Activated T-cell treated with anti-CD3 and anti-CD28 coated beads, Interleukin-2, amount 50 U/mL, for 48 hours (primary cell): Measurements from ENCODE around the gene ERGIC1.
A peak's percentile ranks its signal among the peaks of the same experiment; 100 is the strongest.
"Not testable (repeated sequence)": the region's sequence is repeated elsewhere in the genome, so short reads cannot be mapped to it uniquely, and the experiment has no call there.

Experiments used
- DNase-seq, 2 experiments: peaks; one replicate each; pipeline ENCODE4 v3.0.0-alpha.2; 2020

The ERGIC1 gene

GRCh38 chr5:172801179-172801671 lies 32.8 kb upstream of the ERGIC1 start:
- no peak for DNase-seq

DNA sequence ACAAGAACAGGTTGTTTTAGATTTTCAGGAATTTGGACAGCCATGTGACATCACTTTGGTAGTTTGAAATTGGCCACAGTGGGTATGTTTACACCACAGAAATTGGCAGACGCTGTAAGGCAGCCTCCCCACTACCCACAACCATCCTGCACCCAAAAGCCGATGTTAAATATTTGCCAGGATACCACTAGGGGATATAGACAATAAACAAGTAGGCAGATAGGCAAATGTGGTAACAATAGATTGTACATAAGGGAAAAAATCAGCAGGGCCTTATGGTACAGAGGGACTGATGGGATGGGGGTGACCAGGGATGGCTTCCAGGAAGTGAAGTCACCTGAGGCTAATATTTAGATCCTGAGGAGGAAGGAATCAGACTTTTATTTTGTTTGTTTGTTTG lies 31.9 kb upstream of the ERGIC1 start:
- DNase-seq: no peak

- no peak for DNase-seq
These were observed 31.4 kb upstream of the ERGIC1 start for GRCh38 chr5:172802567-172803176.

DNA sequence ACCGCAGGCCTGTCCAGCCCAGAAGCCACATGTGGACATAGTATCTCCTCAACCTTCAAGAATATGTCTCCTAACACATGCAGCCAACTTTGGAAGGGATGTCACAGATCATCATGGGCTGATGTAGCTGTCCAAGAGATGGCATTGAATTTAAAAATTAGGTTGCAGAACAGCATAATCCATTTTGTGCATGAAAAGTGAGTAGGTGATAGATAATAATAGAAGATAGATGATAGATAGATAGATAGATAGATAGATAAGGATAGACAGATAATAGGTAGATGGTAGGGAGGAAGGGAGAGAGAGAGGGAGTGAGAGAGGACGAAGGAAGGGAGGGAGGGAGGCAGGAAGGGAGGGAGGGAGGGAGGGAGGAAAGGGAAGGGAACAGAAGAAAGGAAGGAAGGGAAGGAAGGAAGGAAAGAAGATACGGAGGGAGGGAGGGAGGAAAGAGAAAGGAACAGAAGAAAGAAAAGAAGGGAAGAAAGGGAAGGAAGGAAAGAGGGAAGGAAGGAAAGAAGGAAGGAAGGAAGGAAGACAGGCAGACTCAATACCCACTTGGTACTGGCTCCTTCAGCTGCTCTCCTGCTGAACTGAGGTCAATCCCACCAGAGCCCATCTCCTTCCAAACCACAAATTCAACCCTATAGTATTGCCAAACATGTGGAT lies 28.9 kb upstream of the ERGIC1 start:
- no peak for DNase-seq

GRCh38 chr5:172805736-172806255 lies 28.3 kb upstream of the ERGIC1 start:
- no peak for DNase-seq

GRCh38 chr5:172806897-172807672 lies 27.0 kb upstream of the ERGIC1 start:
- DNase-seq: peak; percentile 96 to 97

DNA sequence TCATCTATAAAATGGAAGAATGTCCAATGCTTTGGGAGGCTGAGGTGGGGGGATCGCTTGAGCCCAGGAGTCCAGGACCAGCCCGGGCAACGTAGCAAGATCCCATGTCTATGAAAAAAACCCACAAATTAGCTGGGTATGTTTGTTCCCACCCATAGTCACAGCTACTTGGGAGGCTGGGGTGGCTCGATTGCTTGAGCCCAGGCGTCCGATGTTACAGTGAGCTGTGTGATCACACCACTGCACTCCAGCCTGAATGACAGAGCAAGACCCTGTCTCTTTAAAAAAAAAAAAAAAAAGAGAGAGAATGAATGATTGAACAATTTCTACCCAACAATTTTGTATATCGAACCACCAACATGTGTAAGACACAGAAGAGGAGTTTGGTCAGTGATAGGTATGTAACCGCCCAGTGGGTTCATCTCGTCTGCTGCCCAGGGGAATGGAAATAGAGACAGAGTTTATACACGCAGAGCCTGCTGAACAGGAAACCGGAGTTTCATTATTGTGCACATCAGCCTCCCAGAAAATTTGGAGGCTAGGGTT lies 26.2 kb upstream of the ERGIC1 start:
- DNase-seq: no peak

GRCh38 chr5:172809774-172810173 lies 24.3 kb upstream of the ERGIC1 start:
- no peak for DNase-seq

GRCh38 chr5:172810996-172811395 lies 23.1 kb upstream of the ERGIC1 start:
- DNase-seq: not testable (repeated sequence)

GRCh38 chr5:172815631-172816030 lies 18.4 kb upstream of the ERGIC1 start:
- no peak for DNase-seq

DNA sequence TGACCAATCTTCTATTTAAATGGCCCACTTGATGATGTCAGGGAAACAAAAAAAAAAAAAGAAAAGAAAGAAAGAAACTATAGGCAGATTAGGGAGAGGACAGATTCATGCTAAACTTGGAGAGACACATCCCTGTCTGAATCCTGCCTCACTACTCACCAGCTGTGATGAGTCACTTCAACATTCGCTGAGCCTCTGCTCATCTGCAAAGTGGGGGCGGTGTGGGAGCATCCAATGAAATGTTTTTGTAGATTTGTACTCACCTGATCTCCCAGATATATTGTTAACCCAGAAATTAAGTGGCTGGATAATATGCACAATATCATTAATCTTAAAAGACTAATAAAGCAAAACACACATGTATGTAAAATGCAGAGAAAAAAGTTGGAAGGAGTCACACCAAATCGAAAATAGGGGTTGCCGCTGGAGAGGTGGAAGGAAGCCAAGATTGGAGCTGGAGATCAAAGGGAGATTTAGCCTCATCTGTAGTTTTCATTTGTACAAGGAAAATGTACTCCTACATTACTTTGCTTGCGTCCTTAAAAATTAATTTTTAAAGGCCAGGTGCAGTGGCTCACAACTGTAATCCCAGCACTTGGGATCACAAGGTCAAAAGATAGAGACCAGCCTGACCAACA lies 17.0 kb upstream of the ERGIC1 start:
- DNase-seq: no peak

GRCh38 chr5:172817664-172818063 lies 16.4 kb upstream of the ERGIC1 start:
- DNase-seq: no peak

DNA sequence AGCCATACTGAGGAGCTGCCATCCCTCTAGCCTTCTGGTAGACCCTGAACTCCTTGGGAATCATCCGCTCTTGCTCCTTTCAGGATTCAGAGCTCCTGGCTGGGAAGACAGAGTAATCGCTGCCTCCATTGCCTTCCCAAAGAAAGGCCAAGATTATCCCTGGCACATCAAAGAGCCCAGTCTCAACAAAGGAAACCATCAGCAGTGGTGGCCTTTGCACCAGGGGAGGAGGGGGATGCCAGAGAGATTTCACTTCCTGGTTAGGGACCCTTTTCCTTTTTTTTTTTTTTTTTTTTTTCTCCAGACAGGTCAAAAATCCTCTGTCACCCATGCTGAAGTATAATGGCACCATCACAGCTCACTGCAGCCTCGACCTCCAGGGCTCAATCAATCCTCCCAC lies 16.0 kb upstream of the ERGIC1 start:
- DNase-seq: no peak

DNA sequence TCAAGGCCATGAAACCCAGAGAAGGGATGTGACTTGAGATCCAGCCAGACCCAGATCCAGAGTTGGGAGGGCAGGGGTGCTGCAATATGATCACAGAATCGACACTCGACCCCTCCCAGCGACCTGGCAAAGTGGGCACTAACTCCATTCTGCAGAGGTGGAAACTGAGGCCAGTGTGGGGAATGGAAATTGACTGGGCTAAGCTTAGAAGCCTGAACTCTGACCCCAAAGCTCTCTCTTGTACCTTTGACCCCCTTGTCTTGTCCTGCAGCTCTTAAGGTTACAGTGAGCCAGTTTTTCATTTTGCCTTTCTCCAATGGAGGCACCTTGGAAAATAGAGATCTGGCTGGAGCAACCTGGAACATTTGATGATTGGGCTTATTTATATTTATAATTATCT lies 14.5 kb upstream of the ERGIC1 start:
- DNase-seq: no peak

DNA sequence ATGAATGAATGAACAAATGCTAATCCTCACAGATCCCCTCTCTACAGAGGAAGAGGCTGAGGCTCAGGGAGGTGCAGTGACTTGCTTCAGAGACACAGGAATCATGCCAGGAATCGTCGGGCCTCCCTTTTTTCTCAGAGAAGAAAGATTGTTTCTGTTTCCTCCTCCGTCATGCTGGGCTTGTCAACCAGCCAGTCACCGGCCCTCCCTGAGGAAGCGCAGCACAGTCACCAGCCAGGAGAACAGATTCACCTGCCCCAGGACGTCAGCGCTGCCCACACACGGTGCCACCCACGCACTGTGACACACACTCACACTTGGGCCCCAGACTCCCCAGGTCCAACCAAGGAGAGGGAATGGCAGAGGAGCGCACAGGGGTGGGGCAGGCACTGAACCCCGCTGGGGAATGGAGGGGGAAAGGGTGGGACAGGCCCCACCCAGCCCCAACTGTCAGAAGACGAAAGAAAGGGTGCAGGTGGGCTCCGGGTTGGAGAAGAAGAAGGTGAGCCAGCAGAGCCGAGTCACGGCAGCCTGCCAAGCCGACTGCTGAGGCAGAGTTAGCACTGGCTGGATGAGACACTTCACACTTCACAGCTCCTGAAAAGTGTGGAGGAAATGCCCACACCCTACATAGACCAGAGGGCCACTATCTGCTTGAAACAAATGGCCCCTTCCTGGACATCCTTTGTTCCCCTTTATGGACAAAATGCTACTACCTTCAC lies 13.8 kb upstream of the ERGIC1 start:
- DNase-seq: peak; percentile 62 to 71

- DNase-seq: no peak
These were observed 12.6 kb upstream of the ERGIC1 start for GRCh38 chr5:172821340-172821985.

GRCh38 chr5:172823840-172824362 lies 10.2 kb upstream of the ERGIC1 start:
- no peak for DNase-seq

DNA sequence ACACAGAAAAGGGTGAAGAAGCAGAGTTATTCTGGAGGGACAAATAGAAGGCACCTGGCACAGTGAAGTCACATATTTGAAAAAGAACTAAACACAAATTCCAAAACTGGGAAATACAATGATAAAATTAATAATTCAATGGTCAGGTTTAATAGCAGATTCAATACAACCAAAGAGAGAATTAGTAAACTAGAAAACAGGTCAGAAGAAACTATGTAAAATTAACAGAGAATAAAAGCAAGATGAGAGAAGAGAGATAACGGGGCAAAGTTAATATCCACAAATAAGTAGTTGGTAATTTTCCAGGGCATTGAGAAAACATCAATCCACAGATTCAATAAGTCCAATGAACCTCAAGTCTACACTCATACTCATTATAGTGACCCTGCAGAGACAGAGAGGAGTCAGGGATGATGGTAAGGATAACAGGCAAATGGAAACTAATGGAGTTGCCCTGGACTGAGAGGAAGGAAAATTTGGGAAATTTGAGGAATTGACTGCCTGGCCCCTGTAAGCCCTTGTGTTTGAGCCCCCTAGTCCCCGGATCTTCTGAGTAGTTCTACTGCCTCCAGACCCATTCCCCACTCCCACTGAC lies 8.3 kb upstream of the ERGIC1 start:
- no peak for DNase-seq

- no peak for DNase-seq
These were observed 6.2 kb upstream of the ERGIC1 start for GRCh38 chr5:172827841-172828240.

- no peak for DNase-seq
These were observed 5.1 kb upstream of the ERGIC1 start for GRCh38 chr5:172828911-172829431.
